Inflammatory macrophage (primary cell): Measurements from ENCODE around the gene CNIH1.

ENCODE experiments used
- DNase-seq, 2 donors: peaks; one replicate each; pipeline ENCODE4 v3.0.0-alpha.2; 2020 to 2022
- total RNA-seq, 18 experiments: gene quantifications; one replicate each; lab custom pipeline; 2026; ENCODE audit warnings: mixed read lengths in 6 of 18, inconsistent platforms in 2 of 18; lab: John Stamatoyannopoulos, UW

CNIH1 gene
- total RNA-seq: 31.4 to 121 (median 72.1) reads per million in 18 experiments

DNA sequence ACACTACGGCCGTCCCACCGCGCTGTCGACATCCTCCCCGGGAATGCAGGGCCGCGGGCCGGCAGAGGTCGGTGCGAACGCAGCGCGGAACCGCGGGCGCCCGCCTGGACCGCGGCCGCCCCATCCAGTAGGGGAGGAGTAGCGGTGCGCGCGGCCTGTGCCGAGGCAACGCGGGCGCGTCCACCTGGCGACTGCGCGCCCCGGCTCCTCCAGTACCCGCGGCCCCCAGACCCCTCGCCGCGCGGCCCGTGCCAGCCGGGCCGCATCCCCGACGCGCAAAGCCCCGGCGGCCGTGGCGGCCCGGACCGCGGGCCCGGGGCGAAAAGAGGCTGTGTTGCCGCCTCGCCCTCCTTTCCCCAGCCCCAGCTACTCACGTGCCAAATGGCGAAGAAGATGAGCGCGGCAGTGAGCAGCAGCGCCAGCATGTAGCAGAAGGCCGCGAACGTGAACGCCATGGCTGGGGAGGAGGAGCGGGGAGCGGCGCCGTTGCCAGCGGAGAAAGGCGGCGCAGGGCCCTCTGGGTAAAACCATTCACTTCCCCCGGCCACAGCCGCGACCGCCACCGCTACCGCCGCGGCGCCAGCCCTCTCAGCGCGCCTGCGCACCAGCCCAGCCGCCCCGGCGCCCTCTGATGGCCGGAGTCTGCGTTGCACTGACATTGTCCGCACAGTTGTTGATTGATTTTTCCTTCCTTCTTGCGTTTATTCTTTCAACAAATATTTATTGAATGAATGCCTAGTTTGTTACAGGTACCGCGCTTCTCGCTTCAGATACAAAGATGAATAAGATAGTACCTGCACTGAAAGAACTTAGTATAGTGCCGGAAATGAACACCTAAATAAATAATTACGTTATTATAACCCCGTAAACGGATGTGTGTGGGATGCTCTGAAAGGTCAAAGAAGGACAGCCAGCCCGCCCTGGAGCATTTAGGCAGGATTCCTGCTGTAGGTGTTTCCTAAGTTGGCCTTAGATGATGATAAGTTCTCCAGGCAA, at the start of gene CNIH1:
Gene CNIH1, minus strand, starts transcription at position 502 of the 996 bp plus-strand sequence. Its CDS starts 47 bp downstream, at position 455.
- peak; percentile 91 to 93 for DNase-seq

DNA sequence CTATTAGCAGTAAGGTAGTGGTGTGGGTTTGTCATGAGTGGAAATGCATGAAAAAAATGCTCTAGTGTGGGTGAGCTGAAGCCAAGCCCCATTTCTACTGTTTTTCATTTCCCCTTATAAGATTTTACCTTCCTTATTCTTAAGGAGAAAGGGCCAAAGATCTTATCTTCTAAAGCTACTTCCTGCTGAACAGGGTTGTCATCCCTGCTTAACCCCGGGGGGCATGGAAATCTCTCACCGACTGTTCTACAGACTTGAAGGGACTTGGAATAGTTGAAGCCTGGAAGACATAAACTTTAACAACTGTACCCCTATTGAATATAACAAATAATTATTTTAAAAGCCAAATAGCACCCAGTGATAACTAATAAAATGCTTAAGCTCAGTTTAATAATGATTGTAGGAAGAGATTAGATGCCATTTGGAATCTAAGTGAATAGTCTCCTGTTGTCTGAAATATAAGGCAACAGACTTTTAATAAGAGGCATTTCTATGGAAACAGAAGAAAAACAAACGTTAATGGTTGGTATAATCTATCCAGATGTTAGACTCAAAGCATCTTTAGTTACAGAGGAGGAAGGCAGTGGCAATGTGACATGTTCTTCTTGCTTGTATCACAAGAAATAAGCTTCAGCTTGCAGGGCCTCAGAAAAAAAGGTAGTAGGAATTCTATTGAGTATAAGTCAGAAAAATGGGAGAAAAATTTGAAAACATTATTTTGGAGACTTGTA, 49.4 kb upstream of the CNIH1 start:
- peak; percentile 32 to 37 for DNase-seq

DNA sequence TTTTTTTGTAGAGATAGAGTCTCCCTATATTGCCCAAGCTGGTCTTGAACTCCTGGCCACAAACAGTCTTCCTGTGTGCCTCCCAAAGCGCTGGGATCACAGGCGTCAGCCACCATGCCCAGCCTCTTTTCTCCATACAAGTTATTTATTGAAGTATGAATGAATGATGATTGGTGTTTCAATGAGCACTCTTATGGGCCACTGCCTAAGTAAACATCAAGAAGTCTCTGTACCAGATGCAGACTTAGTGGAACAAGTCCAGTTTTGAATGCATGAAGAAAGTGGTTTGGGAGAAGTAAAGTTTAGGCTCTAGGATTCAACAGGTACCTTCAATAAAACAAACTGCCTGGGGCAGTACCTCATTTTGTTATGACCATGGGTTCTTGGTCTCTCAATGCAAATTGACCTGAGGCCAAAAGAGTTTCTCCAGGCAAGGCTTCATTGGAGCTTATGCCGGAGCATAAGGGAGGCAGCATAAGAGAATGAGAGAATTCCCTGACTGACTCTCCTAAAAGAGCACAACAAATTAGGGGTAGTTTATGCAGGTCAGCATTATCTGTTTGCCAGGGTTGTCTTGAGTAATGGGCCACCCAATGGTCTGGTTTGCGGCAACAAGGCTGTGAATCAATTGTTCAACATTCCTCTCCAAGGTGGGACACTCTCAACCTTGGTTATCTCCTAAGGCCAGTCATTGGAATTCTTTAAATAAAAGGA, 48.7 kb upstream of the CNIH1 start:
- no peak for DNase-seq

DNA sequence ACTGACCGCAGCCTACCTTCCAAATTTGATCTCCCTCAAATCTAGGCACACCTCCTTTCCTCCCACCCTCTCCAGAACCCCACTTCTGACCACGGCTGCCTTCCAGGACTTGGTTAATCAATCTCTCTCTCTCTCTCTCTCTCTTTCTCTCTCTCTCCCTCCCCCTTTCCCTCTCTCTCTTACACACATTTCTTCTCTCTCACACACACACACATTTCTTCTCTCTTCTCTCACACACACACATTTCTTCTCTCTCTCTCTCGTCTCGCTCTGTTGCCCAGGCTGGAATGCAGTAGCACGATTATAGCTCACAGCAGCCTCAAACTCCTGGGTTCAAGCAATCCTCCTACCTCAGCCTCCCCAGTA, 48.1 kb upstream of the CNIH1 start:
- no peak for DNase-seq

DNA sequence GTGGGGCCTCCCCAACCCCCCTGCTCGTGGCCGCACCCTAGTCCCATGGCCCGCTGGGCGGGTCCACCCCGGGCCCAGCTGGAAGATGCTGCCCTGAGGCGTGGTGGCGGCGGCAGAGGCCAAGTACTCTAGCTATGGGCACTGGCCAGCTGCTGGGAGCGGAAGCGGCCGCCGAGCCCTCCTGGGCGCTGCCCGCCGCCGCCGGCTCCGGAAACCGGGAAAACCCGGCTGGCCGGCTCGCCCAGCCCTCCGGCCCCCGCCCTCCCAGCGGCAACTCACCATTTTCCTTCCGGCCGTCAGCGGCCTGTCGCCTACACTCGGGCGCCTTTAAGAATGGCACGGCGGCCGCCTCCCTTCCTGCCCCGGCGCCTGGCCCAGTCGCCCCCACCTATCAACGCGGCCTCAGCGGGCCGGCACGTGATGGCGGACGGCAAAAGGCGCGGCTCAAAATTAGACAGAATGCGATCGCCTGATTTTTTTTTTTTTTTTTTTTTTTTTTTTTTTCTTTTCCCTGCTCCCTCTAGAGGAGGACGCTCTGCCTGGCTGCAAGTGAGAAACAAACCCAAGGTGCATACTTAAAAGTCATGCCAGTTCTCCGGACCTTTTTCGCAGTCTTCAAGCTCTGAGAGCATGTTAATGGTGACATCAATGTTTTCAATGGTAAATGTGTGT, 47.6 kb upstream of the CNIH1 start, which contains the start of gene GMFB:
Gene GMFB, minus strand, starts transcription at position 335 of the 672 bp plus-strand sequence. Its CDS starts 53 bp downstream, at position 282.
- DNase-seq: peak; percentile 94 to 95

DNA sequence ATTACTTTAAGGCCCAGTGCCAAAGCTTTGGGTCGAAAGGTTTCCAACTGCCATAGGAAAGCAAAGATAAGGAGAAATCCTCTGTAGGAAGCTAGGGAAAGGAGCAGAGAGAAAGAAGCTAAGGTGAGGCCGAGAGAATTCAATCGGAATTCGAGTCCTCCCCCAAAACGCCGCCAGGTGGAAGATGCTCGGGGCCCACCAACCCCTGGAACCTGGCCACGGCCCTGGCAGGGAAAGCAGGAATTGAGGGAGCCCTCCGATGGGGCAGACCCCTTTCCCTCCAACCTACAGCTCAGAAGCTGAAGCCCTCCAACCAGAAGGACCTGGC, 47.1 kb upstream of the CNIH1 start:
- DNase-seq: no peak

DNA sequence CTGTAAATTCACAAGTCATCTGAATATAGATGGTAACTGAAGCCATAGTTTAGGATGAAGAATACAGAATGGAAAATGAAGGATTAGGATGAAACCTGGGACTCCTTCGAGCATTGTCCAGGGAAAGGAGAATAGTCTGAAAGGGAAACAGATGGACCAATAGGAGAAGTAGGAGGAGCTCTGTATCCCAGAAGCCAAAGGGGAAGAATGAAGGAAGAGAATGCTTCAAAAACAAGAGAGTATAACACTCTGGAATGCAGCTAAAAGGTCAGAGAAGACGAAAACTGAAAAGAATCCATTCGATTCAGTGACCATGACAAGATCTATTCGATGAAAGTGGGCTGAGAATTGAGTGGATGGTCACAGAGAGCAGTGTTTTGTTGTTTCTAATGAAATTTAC, 46.6 kb upstream of the CNIH1 start:
- DNase-seq: peak in 1 of 2 donors; percentile 13

DNA sequence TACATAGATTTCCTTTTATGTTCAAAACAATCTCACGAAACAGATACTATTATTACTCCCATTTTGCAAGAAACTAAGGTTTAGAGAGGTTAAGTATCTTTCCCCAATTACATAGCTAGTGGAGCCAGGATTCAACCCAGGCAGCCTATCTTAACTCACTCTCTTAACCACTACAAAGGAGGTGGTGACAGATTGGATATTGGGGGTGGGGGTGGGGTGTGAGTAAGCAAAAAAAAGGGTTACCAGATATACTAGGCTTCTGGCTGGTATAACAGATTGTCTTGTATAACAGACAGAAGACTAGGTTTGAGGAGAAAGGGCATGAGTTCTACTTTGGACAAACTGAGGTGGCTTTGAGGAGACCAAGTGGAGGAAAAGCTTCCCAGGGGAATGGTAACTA, 45.5 kb upstream of the CNIH1 start:
- DNase-seq: no peak

DNA sequence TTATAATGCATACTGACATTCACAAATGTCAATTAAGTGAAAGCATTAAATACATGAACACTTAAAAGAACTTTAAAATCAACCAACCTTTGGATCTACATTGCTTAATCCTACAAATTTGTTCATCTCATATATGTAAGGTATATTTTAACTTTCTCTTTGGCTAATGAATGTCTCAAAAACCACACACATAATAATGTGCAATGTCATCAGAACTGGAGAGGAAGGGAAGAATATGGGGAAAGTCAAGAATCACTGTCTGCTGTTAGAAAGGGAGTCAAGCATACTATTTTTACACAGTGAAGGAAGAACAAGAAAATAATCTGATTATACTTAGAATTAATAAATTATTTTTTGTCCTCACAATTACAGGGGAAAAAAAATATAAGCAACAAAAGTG, 42.7 kb upstream of the CNIH1 start:
- DNase-seq: peak in 1 of 2 donors; percentile 22

DNA sequence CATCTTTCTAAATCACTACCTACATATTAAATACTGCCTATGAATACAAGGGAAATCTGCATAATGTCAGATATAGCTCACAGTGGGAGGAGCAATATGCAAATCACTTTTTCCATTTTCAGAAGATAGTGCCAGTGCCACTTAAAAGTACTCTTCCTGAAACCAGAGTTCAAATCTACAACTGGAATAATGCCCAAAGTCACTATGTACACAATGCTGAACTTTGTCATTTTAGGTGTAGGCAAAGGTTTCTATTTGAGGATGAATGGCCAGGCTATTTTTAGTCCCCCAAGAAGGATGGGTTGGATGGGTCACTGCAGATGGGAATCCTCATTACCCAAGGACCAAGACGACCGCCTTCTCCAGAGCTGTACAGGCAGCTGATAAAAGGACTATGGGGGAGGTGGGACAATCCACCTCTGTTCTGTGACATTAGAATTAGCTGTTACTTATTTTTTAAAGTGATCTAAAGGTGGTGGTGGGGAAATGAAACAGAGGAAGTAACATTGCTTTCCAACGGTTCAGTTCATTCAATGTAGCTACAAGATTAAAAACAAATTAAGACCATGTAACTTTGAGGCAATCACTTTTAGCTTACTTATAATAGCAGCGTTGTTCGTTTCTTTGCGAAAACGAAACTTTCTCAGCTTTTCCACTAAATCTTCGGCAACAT, 42.0 kb upstream of the CNIH1 start:
- DNase-seq: no peak

DNA sequence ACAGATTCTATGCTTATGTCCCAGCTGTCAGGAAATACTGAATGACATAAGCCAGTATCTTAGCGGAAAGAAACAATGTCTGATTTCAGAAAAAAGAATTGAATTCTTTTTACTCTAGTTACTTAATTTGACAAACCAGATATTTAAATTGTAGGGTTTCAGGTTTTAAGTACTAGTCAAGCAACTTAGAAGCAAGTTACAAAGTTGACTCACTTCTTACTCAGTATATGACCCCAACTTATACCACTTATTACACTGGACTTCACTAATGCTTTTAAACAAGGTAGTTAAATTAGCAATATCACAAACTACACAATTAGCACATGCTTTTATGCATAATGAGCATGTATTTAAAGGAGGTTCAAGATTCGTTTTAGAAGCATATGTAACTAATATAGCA, 40.5 kb upstream of the CNIH1 start:
- no peak for DNase-seq

DNA sequence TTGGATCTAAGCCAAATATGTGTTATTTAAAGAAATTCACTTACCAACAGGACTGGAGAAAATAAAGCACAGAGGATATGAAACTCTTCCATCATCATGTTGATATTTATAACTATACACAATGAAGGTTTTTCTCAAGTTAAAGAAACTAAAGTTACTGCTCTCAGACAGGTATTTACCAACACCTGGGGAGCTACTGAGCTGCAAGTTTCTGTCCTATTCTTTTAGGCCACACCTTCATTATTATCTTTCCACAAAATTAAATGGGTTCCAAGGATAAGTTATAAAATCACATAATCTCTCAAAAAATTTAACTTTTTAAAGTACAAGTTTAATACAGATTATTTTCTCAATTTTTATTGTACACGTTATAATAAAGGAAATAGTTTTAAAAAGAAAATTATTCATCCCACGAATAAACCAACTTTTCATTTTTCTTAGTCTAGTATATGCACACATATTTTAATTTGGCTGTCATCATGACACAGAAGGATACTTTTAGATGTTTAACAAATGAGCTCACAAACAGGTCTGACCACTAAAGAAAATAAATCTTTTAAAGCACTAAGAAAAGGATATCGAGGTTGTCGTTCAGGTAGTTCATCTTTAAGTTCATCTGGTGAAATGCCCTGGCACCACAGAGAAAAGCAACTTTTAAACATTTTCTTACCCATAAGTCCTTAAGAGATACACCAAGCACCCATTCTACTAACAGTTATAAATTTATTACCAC, 39.8 kb upstream of the CNIH1 start:
- no peak for DNase-seq

DNA sequence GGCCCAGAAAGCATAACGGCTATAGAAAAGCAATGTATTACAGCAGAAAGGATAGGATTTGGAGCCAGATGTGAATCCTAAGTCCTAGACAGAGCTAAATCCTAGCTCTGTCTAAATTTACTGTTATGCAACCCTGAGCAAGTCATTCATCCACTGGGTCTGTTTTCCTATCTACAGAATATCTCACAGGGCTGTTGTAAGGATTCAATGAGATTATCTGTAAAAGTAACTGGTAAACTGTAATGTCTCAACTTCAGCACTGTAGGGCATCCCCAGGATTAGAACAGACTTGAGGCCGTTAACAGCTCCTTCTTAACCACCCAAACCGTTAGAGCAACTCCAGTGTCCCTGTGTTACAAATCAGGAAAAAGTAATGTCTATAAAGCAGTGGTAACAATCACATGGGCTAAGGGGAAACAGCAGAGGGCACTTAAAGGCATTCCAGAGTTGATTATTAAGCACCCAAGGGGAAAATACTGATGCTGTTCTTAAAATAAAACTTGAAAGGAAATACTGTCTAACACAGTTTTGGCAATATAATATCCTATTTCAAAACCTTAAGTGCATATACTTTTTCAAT, 37.6 kb upstream of the CNIH1 start:
- DNase-seq: no peak

DNA sequence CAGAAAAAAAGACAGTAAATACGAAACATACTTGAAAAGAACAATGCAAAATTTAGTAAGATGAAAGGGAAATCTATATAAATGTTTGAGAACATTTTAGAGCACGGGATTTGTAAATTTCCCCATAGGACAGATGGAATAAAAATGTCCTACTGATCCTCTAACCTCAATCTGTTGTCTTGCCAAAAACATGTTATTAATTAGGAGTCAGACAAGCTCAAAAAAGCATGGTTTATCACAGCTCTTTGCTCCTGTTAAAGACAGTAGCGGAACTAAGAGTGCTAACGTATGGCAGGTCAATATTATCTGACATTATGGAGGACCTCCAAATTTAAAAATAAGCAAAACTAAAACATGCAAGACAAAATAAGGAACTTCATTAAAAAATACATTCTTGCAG, 34.7 kb upstream of the CNIH1 start:
- no peak for DNase-seq

DNA sequence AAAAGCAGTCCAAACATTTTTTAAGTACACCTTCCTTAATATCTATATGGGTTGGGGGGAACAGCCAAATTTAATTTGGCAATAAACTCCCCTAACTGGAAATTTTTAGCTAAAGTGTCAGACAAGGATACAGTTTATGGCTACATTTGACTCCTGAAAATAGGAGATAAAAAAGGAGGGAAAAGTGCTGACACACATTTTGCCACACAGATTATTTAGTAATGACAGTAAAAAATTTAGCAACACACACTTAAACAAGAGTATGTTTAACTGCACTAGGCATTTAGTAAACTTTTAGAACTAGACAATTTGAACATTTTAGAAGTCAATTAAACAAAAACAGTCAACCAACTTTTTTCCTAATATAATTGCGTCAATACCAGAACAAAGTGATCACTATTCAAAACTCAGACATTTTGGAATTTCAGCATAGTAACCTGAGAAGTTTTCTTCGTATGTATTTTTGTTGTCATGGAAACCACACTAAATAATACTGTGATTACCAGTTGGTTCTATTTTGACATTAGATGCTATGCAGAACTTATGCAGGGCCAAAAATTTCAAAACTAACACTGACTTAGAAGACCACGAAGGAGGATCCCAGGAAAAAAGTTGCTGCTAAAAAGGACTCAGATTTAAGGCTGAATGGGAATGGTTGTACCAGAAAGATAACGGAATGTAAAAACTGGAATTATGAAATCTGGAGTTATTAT, 34.2 kb upstream of the CNIH1 start:
- DNase-seq: peak in 1 of 2 donors; percentile 22

DNA sequence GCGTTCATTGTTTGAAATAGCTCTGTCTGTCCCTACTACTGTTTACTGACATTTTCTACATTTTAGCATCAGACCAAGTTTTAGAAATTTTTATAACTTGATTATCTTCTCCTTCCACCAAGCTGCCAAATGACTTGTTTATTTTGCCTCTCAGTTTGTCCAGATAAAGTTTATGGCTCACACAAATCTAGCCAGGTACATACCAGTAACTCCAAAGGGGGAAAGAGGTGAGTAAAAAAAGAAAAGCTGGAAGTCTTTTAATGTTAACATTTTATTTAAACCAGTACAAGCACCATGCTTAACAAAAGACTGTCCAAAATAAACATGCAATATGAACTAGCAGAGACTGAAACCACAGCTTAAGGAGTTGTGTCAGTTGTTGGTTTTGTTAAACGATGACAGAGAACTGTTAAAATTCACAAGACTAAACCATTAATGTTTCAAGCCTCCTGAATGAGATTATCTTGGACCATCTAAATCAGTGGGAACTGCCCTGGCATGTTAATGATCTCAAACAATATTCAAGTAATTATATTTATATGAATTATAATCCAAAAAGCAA, 33.1 kb upstream of the CNIH1 start:
- DNase-seq: no peak

DNA sequence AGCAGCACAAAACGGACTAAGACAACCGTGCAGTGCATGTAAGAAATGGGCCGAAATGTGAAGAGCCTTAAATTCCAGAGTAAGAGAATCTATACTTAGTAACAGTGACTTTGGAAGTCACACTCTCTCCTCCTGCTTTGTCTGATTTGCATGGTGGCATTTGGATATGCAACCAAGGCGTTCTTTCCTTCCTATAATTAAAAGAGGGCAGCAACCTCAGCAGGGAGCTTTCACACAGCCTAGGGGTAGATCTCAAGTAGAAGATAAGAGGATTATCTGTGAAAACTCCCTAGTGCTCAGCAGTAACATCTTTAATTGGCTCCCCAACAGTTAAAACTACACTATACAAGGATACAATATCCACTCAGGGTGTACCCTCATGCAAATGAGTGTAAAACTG, 31.1 kb upstream of the CNIH1 start:
- no peak for DNase-seq

DNA sequence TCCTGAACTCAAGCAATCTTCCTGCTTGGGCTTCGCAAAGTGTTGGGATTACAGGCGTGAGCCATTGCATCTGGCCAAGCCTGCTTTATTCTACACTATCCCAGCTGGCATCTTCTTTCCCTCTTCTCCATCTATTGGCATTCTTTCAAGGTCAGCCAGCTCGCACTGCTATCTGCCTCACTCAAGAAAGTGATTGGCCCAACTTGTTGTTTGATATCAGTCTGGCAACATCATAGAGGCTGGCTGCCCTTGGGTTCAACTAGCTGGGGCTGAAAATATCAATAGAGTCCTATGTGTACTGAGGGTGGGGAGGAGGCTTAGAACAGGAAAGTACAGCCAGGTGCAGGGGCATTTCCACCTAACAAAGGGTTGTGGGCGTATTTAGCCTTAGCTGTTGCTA, 30.5 kb upstream of the CNIH1 start:
- no peak for DNase-seq

DNA sequence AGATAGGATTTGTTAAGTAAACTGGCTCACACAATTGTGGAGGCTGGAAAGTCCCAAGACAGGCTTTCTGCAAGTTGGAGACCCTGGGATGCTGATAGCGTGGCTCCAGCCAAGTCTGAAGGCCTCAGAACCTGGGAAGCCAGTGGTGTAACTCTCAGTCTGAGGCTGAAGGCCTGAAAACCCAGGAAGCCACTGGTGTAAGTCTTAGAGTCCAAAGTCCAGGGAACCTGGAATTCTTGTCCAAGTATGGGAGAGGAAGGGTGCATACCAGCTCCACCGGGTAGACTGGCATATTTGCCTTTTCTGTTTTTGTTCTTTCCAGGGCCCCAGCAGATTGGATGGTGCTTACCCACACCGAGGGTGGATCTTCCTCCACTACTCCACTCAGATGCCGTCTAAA, 29.5 kb upstream of the CNIH1 start:
- no peak for DNase-seq

DNA sequence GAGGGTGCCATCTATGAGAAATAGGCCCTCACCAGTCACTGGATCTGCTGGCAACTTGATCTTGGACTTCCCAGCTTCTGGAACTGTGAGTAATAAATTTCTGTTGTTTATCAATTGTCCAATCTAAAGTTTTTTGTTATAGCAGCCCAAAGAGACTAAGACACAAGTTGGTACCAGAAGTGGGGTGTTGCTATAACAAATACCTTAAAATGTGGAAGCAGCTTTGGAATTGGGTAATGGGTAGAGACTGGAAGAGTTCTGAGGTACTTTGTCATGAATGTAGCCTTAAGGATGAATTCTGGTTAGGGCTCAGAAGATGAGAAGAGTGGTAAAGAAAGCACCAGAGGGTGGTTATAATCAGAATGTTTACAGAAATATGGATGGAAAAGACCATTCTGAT, 26.1 kb upstream of the CNIH1 start:
- no peak for DNase-seq
